Stimulated activated CD4-positive, alpha-beta T cell treated with anti-CD3 and anti-CD28 coated beads, Interleukin-1b, Interleukin-23, amount 100 ng/mL, for 48 hours (primary cell): Measurements from ENCODE around the gene TRIM24.

Experiments used
- DNase-seq: peaks from one replicate; pipeline ENCODE4 v3.0.0-alpha.2; 2020

The TRIM24 gene

GRCh38 chr7:138543739-138544138, 83.7 kb downstream of the TRIM24 start:
- DNase-seq: no peak

- DNase-seq: no peak
Measured at GRCh38 chr7:138545123-138545522, 85.1 kb downstream of the TRIM24 start.

- DNase-seq: no peak
Measured at GRCh38 chr7:138546064-138546619, 86.1 kb downstream of the TRIM24 start.

- DNase-seq: no peak
Measured at GRCh38 chr7:138546829-138547228, 86.8 kb downstream of the TRIM24 start.

- DNase-seq: no peak
Measured at GRCh38 chr7:138549082-138549481, 89.0 kb downstream of the TRIM24 start.

GRCh38 chr7:138550337-138550736, 90.3 kb downstream of the TRIM24 start:
- no peak for DNase-seq

- no peak for DNase-seq
Measured at GRCh38 chr7:138551102-138551501, 91.0 kb downstream of the TRIM24 start.

- no peak for DNase-seq
Measured at GRCh38 chr7:138553805-138554204, 93.7 kb downstream of the TRIM24 start.

- no peak for DNase-seq
Measured at GRCh38 chr7:138554674-138555073, 94.6 kb downstream of the TRIM24 start.

- no peak for DNase-seq
Measured at GRCh38 chr7:138555684-138556083, 95.6 kb downstream of the TRIM24 start.

GRCh38 chr7:138556771-138557484, 96.9 kb downstream of the TRIM24 start:
- no peak for DNase-seq

- no peak for DNase-seq
Measured at GRCh38 chr7:138559448-138559847, 99.4 kb downstream of the TRIM24 start.

- DNase-seq: no peak
Measured at GRCh38 chr7:138563808-138564207, 103.7 kb downstream of the TRIM24 start.

- DNase-seq: no peak
Measured at GRCh38 chr7:138564365-138564764, 104.3 kb downstream of the TRIM24 start.

GRCh38 chr7:138565071-138565450, 105.0 kb downstream of the TRIM24 start:
- DNase-seq: no peak

GRCh38 chr7:138565451-138566114, 105.5 kb downstream of the TRIM24 start:
- DNase-seq: no peak

GRCh38 chr7:138568655-138569054, 108.6 kb downstream of the TRIM24 start:
- no peak for DNase-seq

- DNase-seq: no peak
Measured at GRCh38 chr7:138569418-138569817, 109.4 kb downstream of the TRIM24 start.

- no peak for DNase-seq
Measured at GRCh38 chr7:138570715-138571114, 110.7 kb downstream of the TRIM24 start.

GRCh38 chr7:138573741-138574140, 113.7 kb downstream of the TRIM24 start:
- no peak for DNase-seq

GRCh38 chr7:138575897-138576428, 115.9 kb downstream of the TRIM24 start:
- no peak for DNase-seq

GRCh38 chr7:138579136-138579535, 119.1 kb downstream of the TRIM24 start:
- DNase-seq: no peak

GRCh38 chr7:138579671-138580070, 119.6 kb downstream of the TRIM24 start:
- DNase-seq: no peak

- no peak for DNase-seq
Measured at GRCh38 chr7:138581065-138581464, 121.0 kb downstream of the TRIM24 start.
